Neuronal stem cell (in vitro differentiated cells): ENCODE measurements around the gene TRIM39.

ENCODE experiments used
- DNase-seq: peaks from one replicate; pipeline ENCODE4 v3.0.0-alpha.2; 2013; ENCODE audit warnings: low spot score
- H2AFZ ChIP-seq: one replicate; pipeline ENCODE4 v1.6.1; 2013; ENCODE audit warnings: mild to moderate bottlenecking, low read length, inconsistent platforms
- H2AK5ac ChIP-seq: 2 replicates; pipeline ENCODE4 v1.6.1; 2013; ENCODE audit warnings: low read depth, mild to moderate bottlenecking, inconsistent platforms, low read length, moderate library complexity, mixed read lengths
- H2BK120ac ChIP-seq: 2 replicates; pipeline ENCODE4 v1.6.1; 2013; ENCODE audit warnings: low read depth, mild to moderate bottlenecking, inconsistent platforms, low read length, moderate library complexity, mixed read lengths
- H2BK12ac ChIP-seq: one replicate; pipeline ENCODE4 v1.6.1; 2013; ENCODE audit warnings: low read length, inconsistent platforms
- H2BK15ac ChIP-seq: 2 replicates; pipeline ENCODE4 v1.6.1; 2013; ENCODE audit warnings: mild to moderate bottlenecking, low read length, inconsistent platforms, mixed read lengths
- H2BK5ac ChIP-seq: one replicate; pipeline ENCODE4 v1.6.1; 2013; ENCODE audit warnings: inconsistent platforms, mild to moderate bottlenecking, low read length, moderate library complexity
- H3K14ac ChIP-seq: one replicate; pipeline ENCODE4 v1.6.1; 2013; ENCODE audit warnings: low read length, inconsistent platforms
- H3K18ac ChIP-seq: 2 replicates; pipeline ENCODE4 v1.6.1; 2013; ENCODE audit warnings: low read length, inconsistent platforms
- H3K23ac ChIP-seq: 2 replicates; pipeline ENCODE4 v1.6.1; 2013; ENCODE audit warnings: low read depth, mild to moderate bottlenecking, mixed read lengths, low read length, inconsistent platforms; ENCODE audit not compliant: poor library complexity
- H3K27ac ChIP-seq: replicated peaks from 3 replicates; pipeline ENCODE4 v1.5.1; 2013; ENCODE audit warnings: low read length, inconsistent platforms
- H3K27me3 ChIP-seq, 3 experiments: 2 replicates each; pipeline ENCODE4 v1.6.1; 2013; ENCODE audit warnings: low read length in 3 of 3, mild to moderate bottlenecking in 2 of 3, inconsistent platforms in 1 of 3, low read depth in 1 of 3, mixed read lengths in 1 of 3, moderate library complexity in 1 of 3; ENCODE audit not compliant: control insufficient read depth in 3 of 3, insufficient read depth in 3 of 3
- H3K36me3 ChIP-seq, 2 donors: replicated peaks in 1 of 2; 2 replicates each; pipeline ENCODE4 v1.6.1; 2013; ENCODE audit warnings: low read length in 2 of 2; ENCODE audit not compliant: control insufficient read depth in 2 of 2, insufficient read depth in 2 of 2
- H3K4ac ChIP-seq: 2 replicates; pipeline ENCODE4 v1.6.1; 2013; ENCODE audit warnings: inconsistent platforms, mild to moderate bottlenecking, low read length, moderate library complexity
- H3K4me1 ChIP-seq, 2 donors: 1 replicate in 1 of 2; 2 replicates in 1 of 2; pipeline ENCODE4 v1.6.1; 2013; ENCODE audit warnings: low read length in 2 of 2, low read depth in 1 of 2; ENCODE audit not compliant: control insufficient read depth in 2 of 2, insufficient read depth in 1 of 2
- H3K4me2 ChIP-seq: one replicate; pipeline ENCODE4 v1.6.1; 2013; ENCODE audit warnings: mild to moderate bottlenecking, low read length, inconsistent platforms; ENCODE audit not compliant: insufficient read depth, poor library complexity, severe bottlenecking
- H3K4me3 ChIP-seq, 2 donors: 2 replicates each; pipeline ENCODE4 v1.5.1; 2013; ENCODE audit warnings: low read length in 2 of 2, mild to moderate bottlenecking in 2 of 2, inconsistent platforms in 1 of 2, moderate library complexity in 1 of 2
- H3K79me1 ChIP-seq: one replicate; pipeline ENCODE4 v1.6.1; 2013; ENCODE audit warnings: low read depth, mild to moderate bottlenecking, inconsistent platforms, low read length, moderate library complexity
- H3K9ac ChIP-seq: one replicate; pipeline ENCODE4 v1.6.1; 2013; ENCODE audit warnings: mild to moderate bottlenecking, low read depth, low read length, inconsistent platforms; ENCODE audit not compliant: poor library complexity
- H3K9me3 ChIP-seq, 2 donors: replicated peaks in 1 of 2; 2 replicates each; pipeline versions ENCODE3 to v1.6.1; 2013; ENCODE audit warnings: low read length in 2 of 2, mild to moderate bottlenecking in 2 of 2, inconsistent platforms in 1 of 2, low read depth in 1 of 2, mixed read lengths in 1 of 2, moderate library complexity in 1 of 2; ENCODE audit not compliant: control insufficient read depth in 2 of 2, insufficient read depth in 1 of 2
- H4K8ac ChIP-seq: one replicate; pipeline ENCODE4 v1.6.1; 2013; ENCODE audit warnings: low read depth, mild to moderate bottlenecking, inconsistent platforms, low read length, moderate library complexity
- H4K91ac ChIP-seq: one replicate; pipeline ENCODE4 v1.6.1; 2013; ENCODE audit warnings: low read length, low read depth, mild to moderate bottlenecking, inconsistent platforms; ENCODE audit not compliant: poor library complexity
- WGBS, 2 donors: extraction: QIAGEN DNeasy Blood & Tissue Kit; methylation state at CpG; one replicate each; pipeline ENCODE4 v1.1.7; 2013; ENCODE audit warnings: missing lambda C conversion rate in 2 of 2, mixed read lengths in 1 of 2; ENCODE audit not compliant: insufficient read length in 2 of 2, insufficient replicate concordance in 1 of 2; ENCODE audit errors: extremely low coverage in 2 of 2; 5-methylcytosine and 5-hydroxymethylcytosine counted together

The TRIM39 gene

GRCh38 chr6:30331981-30332380, 5.3 kb downstream of the TRIM39 start:
- Histone ChIP-seq H2AK5ac (no peak overlapping the region), H3K9ac (no peak overlapping the region), H3K4me1 (peaks cover 0 to 5% of the 10 kb centered on the region in 2 donors), H3K9me3 (no peaks in the 10 kb centered on the region), H3K18ac (no peak overlapping the region), H2BK12ac (no peak overlapping the region), H3K23ac (no peak overlapping the region), H3K36me3 (peaks cover 20 to 74% of the 10 kb centered on the region in 2 donors), H4K91ac (no peak overlapping the region), H2BK15ac (no peak overlapping the region), H2BK5ac (no peak overlapping the region), H3K4me2 (no peak overlapping the region), H3K4ac (no peak overlapping the region), H3K4me3 (no peak overlapping the region), H3K79me1 (no peaks in the 10 kb centered on the region), H3K14ac (no peak overlapping the region), H2BK120ac (no peak overlapping the region), H4K8ac (no peak overlapping the region), H3K27ac (no peak overlapping the region), H2AFZ (no peak overlapping the region), H3K27me3 (no peaks in the 10 kb centered on the region)
- no peak for DNase-seq
- WGBS, 2 donors: no CpG with 5 or more reads among the region's 3 CpGs

- no peak overlapping the region for H3K18ac ChIP-seq
- H3K4me1 ChIP-seq: no peaks in the 10 kb centered on the region
- H2BK15ac ChIP-seq: no peak overlapping the region
- H3K14ac ChIP-seq: no peak overlapping the region
- H2AFZ ChIP-seq: no peak overlapping the region
- no peak overlapping the region for H3K4me3 ChIP-seq
- H3K9me3 ChIP-seq: no peaks in the 10 kb centered on the region
- H3K36me3 ChIP-seq: peaks cover 22 to 92% of the 10 kb centered on the region in 2 donors
- no peak overlapping the region for H2BK5ac ChIP-seq
- no peak overlapping the region for H4K8ac ChIP-seq
- no peak overlapping the region for H3K4me2 ChIP-seq
- no CpG with 5 or more reads among the region's 2 CpGs for WGBS, 2 donors
- H2BK12ac ChIP-seq: no peak overlapping the region
- no peak overlapping the region for H3K4ac ChIP-seq
- H2AK5ac ChIP-seq: no peak overlapping the region
- no peak overlapping the region for H3K23ac ChIP-seq
- H3K79me1 ChIP-seq: no peaks in the 10 kb centered on the region
- no peak overlapping the region for H2BK120ac ChIP-seq
- H3K27me3 ChIP-seq: no peaks in the 10 kb centered on the region
- no peak overlapping the region for H3K27ac ChIP-seq
- H3K9ac ChIP-seq: no peak overlapping the region
- no peak overlapping the region for H4K91ac ChIP-seq
- DNase-seq: no peak
These were observed 7.5 kb downstream of the TRIM39 start for GRCh38 chr6:30334075-30334783.

- Histone ChIP-seq H3K4me2 (no peak overlapping the region), H4K8ac (no peak overlapping the region), H3K4me3 (no peak overlapping the region), H3K18ac (no peak overlapping the region), H2AFZ (no peak overlapping the region), H4K91ac (no peak overlapping the region), H2BK15ac (no peak overlapping the region), H3K23ac (no peak overlapping the region), H3K27ac (no peak overlapping the region), H3K4me1 (peaks cover 0 to under 1% of the 10 kb centered on the region in 2 donors), H2BK12ac (no peak overlapping the region), H3K4ac (no peak overlapping the region), H2BK120ac (no peak overlapping the region), H2BK5ac (no peak overlapping the region), H2AK5ac (no peak overlapping the region), H3K9me3 (no peaks in the 10 kb centered on the region), H3K14ac (no peak overlapping the region), H3K27me3 (no peaks in the 10 kb centered on the region), H3K36me3 (peaks cover 13 to 65% of the 10 kb centered on the region in 2 donors), H3K9ac (no peak overlapping the region), H3K79me1 (no peaks in the 10 kb centered on the region)
- no peak for DNase-seq
- WGBS, 2 donors: no CpG with 5 or more reads among the region's 6 CpGs
These were observed 13.9 kb downstream of the TRIM39 start for GRCh38 chr6:30340589-30341054.

GRCh38 chr6:30341218-30341617, 14.5 kb downstream of the TRIM39 start:
- H2BK12ac ChIP-seq: no peak overlapping the region
- no CpG with 5 or more reads among the region's 3 CpGs for WGBS, 2 donors
- H2BK5ac ChIP-seq: no peak overlapping the region
- H3K9me3 ChIP-seq: no peaks in the 10 kb centered on the region
- H2BK15ac ChIP-seq: no peak overlapping the region
- H2AK5ac ChIP-seq: no peak overlapping the region
- H3K4ac ChIP-seq: no peak overlapping the region
- H3K9ac ChIP-seq: no peak overlapping the region
- no peak overlapping the region for H2AFZ ChIP-seq
- H3K23ac ChIP-seq: no peak overlapping the region
- H3K79me1 ChIP-seq: no peaks in the 10 kb centered on the region
- no peaks in the 10 kb centered on the region for H3K27me3 ChIP-seq
- peaks cover 11 to 59% of the 10 kb centered on the region in 2 donors for H3K36me3 ChIP-seq
- H3K27ac ChIP-seq: no peak overlapping the region
- H4K8ac ChIP-seq: no peak overlapping the region
- no peak for DNase-seq
- no peak overlapping the region for H4K91ac ChIP-seq
- H3K14ac ChIP-seq: no peak overlapping the region
- H2BK120ac ChIP-seq: no peak overlapping the region
- H3K18ac ChIP-seq: no peak overlapping the region
- H3K4me1 ChIP-seq: peaks cover 2 to 4% of the 10 kb centered on the region in 2 donors
- no peak overlapping the region for H3K4me3 ChIP-seq
- no peak overlapping the region for H3K4me2 ChIP-seq
